Activated CD4-positive, alpha-beta T cell treated with anti-CD3 and anti-CD28 coated beads, Interleukin-2, Interleukin-6, amounts not matched to agents 100 ng/mL and 50 ng/mL, durations not matched to agents 16 hours and 8 hours (primary cell): ENCODE data around the gene ARRB1.
"Not testable (repeated sequence)": the region's sequence is repeated elsewhere in the genome, so short reads cannot be mapped to it uniquely, and the experiment has no call there.

Experiments
- DNase-seq: peaks from one replicate; pipeline ENCODE4 v3.0.0-alpha.2; 2020

ARRB1 gene

GRCh38 chr11:75351541-75351790 lies at the start of gene ARRB1:
ARRB1 (minus strand) TSS chr11:75351661; CDS start chr11:75351607, 54 bp downstream.
- peak; percentile 45 for DNase-seq

GRCh38 chr11:75400146-75400865 lies 48.8 kb upstream of the ARRB1 start:
- DNase-seq: no peak

- DNase-seq: peak; percentile 93
Measured at GRCh38 chr11:75399344-75400145, 48.1 kb upstream of the ARRB1 start, which contains the start of gene RPS3. RPS3 (plus strand) TSS chr11:75399518; CDS start chr11:75399548, 30 bp downstream.

- DNase-seq: no peak
Measured at GRCh38 chr11:75398906-75399305, 47.4 kb upstream of the ARRB1 start.

- no peak for DNase-seq
Measured at GRCh38 chr11:75394085-75394840, 42.8 kb upstream of the ARRB1 start.

GRCh38 chr11:75389925-75390324 lies 38.5 kb upstream of the ARRB1 start:
- DNase-seq: no peak

- no peak for DNase-seq
Measured at GRCh38 chr11:75389276-75389605, 37.8 kb upstream of the ARRB1 start.

GRCh38 chr11:75388386-75389275 lies 37.2 kb upstream of the ARRB1 start:
- DNase-seq: peak; percentile 85

- no peak for DNase-seq
Measured at GRCh38 chr11:75387736-75388294, 36.4 kb upstream of the ARRB1 start.

GRCh38 chr11:75386942-75387630 lies 35.6 kb upstream of the ARRB1 start:
- DNase-seq: no peak

- peak; percentile 84 for DNase-seq
Measured at GRCh38 chr11:75384438-75385080, 33.1 kb upstream of the ARRB1 start.

GRCh38 chr11:75383246-75383645 lies 31.8 kb upstream of the ARRB1 start:
- DNase-seq: no peak

GRCh38 chr11:75380716-75381420 lies 29.4 kb upstream of the ARRB1 start:
- no peak for DNase-seq

- DNase-seq: no peak
Measured at GRCh38 chr11:75380245-75380644, 28.8 kb upstream of the ARRB1 start.

GRCh38 chr11:75378776-75379175 lies 27.3 kb upstream of the ARRB1 start:
- not testable (repeated sequence) for DNase-seq

- no peak for DNase-seq
Measured at GRCh38 chr11:75376175-75376574, 24.7 kb upstream of the ARRB1 start.

GRCh38 chr11:75375626-75376025 lies 24.2 kb upstream of the ARRB1 start:
- no peak for DNase-seq

- DNase-seq: no peak
Measured at GRCh38 chr11:75374646-75375045, 23.2 kb upstream of the ARRB1 start.

GRCh38 chr11:75373201-75373600 lies 21.7 kb upstream of the ARRB1 start:
- DNase-seq: no peak
